Endodermal cell (in vitro differentiated cells): ENCODE results near the gene DCC. TPM values are rescaled to one million over a fixed set of nuclear protein-coding genes. Genes with fewer than 3 reads are reported as not detected.

Source experiments
- DNase-seq: peaks from one replicate; pipeline ENCODE4 v3.0.0-alpha.2; 2017
- H3K27ac ChIP-seq: 2 replicates; pipeline ENCODE4 v1.5.1; 2013; ENCODE audit warnings: mild to moderate bottlenecking, low read depth, low read length, moderate library complexity
- H3K27me3 ChIP-seq: 2 replicates; pipeline ENCODE4 v1.6.1; 2013; ENCODE audit warnings: mild to moderate bottlenecking, low read length, moderate library complexity; ENCODE audit not compliant: insufficient read depth, control insufficient read depth, poor library complexity, severe bottlenecking
- H3K36me3 ChIP-seq: 2 replicates; pipeline ENCODE4 v1.7.0; 2013; ENCODE audit warnings: mild to moderate bottlenecking, low read length, moderate library complexity; ENCODE audit not compliant: control insufficient read depth, insufficient read depth
- H3K4me1 ChIP-seq: one replicate; pipeline ENCODE4 v1.7.0; 2013; ENCODE audit warnings: low read length; ENCODE audit not compliant: control insufficient read depth, insufficient read depth
- H3K4me3 ChIP-seq: 2 replicates; pipeline ENCODE4 v1.5.1; 2013; ENCODE audit warnings: mild to moderate bottlenecking, low read length, moderate library complexity
- H3K9ac ChIP-seq: 2 replicates; pipeline ENCODE4 v1.6.1; 2013; ENCODE audit warnings: mild to moderate bottlenecking, low read length, moderate library complexity; ENCODE audit not compliant: poor library complexity, severe bottlenecking; ENCODE audit errors: extremely low read depth
- H3K9me3 ChIP-seq: 2 replicates; pipeline ENCODE4 v1.6.1; 2013; ENCODE audit warnings: mild to moderate bottlenecking, low read length, moderate library complexity; ENCODE audit not compliant: control insufficient read depth
- H3K27ac Mint-ChIP-seq: 2 replicates; pipeline ENCODE4 v1.8.0; 2020; ENCODE audit warnings: mixed read lengths
- H3K27me3 Mint-ChIP-seq: 2 replicates; pipeline ENCODE4 v1.8.0; 2021; ENCODE audit warnings: mild to moderate bottlenecking, mixed read lengths; ENCODE audit not compliant: insufficient read depth
- H3K36me3 Mint-ChIP-seq: 2 replicates; pipeline ENCODE4 v1.8.0; 2020; ENCODE audit warnings: low read depth, mixed read lengths
- H3K4me1 Mint-ChIP-seq: 2 replicates; pipeline ENCODE4 v1.8.0; 2020; ENCODE audit warnings: mixed read lengths
- H3K4me3 Mint-ChIP-seq: 2 replicates; pipeline ENCODE4 v1.8.0; 2020; ENCODE audit warnings: mild to moderate bottlenecking, moderate library complexity, mixed read lengths
- H3K9me3 Mint-ChIP-seq: 2 replicates; pipeline ENCODE4 v1.8.0; 2020; ENCODE audit warnings: mild to moderate bottlenecking, mixed read lengths
- WGBS, 2 experiments: methylation state at CpG; one replicate each; pipeline versions ENCODE4 v1.1.5 to v1.1.7; 2013; ENCODE audit warnings: missing lambda C conversion rate in 2 of 2, mixed read lengths in 1 of 2; ENCODE audit not compliant: insufficient coverage in 1 of 2, insufficient read length in 1 of 2; 5-methylcytosine and 5-hydroxymethylcytosine counted together
- microRNA-seq: library from miRNA; unstranded; fragments of <30 nt; microRNA quantifications from one replicate; pipeline ENCODE4 v1.2.0, GENCODE V29; 2020; ENCODE audit warnings: borderline microRNAs expressed
- total RNA-seq, 2 donors: library from RNA; stranded (reverse); fragmentation: NEBNext Ultra II Directional in 1 of 2; extraction: Animal tissue kit (Norgen Biotek cat#: 25700) in 1 of 2; gene quantifications; 2 replicates in 1 of 2; 3 replicates in 1 of 2; pipeline ENCODE4 v1.2.1, GENCODE V29; 2021
- TF ChIP-seq, protein P1 (sequence below): fragments of 200-600 bp; sonication (generic); conservative IDR thresholded peaks from 2 replicates; pipeline ENCODE4 v1.5.0; 2021; ENCODE audit warnings: antibody characterized with exemption, mild to moderate bottlenecking

DCC gene
- total RNA-seq, 2 donors from 2014 or later = 0.77 to 0.97 TPM

DNA sequence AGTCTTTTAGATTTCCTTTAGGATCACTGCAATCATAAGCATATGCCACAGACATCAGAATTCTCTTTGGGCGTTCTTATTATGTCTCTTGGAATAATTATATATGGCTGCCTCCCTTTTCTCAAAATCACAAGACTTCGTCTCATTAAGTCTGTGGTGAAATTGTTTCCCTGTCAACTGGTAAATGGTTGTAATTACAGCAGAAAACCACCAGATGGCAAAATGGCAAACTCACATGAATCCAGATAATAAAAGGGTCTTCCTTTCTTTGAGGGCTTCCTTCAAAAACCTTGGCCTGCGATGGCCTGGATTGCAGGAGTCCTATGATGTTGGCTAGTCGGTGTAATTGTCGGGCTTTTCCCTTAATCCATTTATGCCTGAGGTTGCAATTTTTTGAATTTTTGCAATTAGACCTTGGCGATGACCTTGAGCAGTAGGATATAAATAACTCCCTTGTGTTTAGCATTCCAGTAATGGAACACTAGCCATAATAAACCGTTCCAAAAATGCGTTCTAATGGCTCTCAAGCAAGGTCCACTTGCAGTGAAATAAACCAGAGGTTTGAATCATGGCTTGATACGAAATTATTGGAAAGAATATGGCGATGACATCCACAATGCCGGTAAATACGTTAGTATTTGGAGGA is 1228.1 kb downstream of the DCC start:
- no peak overlapping the region for H3K27ac ChIP-seq
- Mint-ChIP-seq H3K27ac (no peak overlapping the region), H3K9me3 (no peaks in the 10 kb centered on the region), H3K4me3 (no peak overlapping the region), H3K36me3 (no peaks in the 10 kb centered on the region), H3K4me1 (no peaks in the 10 kb centered on the region), H3K27me3 (no peaks in the 10 kb centered on the region)
- H3K36me3 ChIP-seq = no peaks in the 10 kb centered on the region
- H3K4me3 ChIP-seq = no peak overlapping the region
- 83 to 88% methylated on average over 11 of the region's 12 CpGs for WGBS, 2 experiments
- no peaks in the 10 kb centered on the region for H3K27me3 ChIP-seq
- DNase-seq = peak; percentile 55
- H3K4me1 ChIP-seq = no peaks in the 10 kb centered on the region
- TF ChIP-seq, protein P1, sequence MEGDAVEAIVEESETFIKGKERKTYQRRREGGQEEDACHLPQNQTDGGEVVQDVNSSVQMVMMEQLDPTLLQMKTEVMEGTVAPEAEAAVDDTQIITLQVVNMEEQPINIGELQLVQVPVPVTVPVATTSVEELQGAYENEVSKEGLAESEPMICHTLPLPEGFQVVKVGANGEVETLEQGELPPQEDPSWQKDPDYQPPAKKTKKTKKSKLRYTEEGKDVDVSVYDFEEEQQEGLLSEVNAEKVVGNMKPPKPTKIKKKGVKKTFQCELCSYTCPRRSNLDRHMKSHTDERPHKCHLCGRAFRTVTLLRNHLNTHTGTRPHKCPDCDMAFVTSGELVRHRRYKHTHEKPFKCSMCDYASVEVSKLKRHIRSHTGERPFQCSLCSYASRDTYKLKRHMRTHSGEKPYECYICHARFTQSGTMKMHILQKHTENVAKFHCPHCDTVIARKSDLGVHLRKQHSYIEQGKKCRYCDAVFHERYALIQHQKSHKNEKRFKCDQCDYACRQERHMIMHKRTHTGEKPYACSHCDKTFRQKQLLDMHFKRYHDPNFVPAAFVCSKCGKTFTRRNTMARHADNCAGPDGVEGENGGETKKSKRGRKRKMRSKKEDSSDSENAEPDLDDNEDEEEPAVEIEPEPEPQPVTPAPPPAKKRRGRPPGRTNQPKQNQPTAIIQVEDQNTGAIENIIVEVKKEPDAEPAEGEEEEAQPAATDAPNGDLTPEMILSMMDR = peak; percentile 80
- H3K9ac ChIP-seq = no peak overlapping the region
- H3K9me3 ChIP-seq = no peaks in the 10 kb centered on the region

Small RNAs within 50 kb of the gene (microRNA-seq; reads per million reads assigned to microRNA genes)
- gene MIR4528 = not detected
